MCF 10A (cell line): ENCODE data around the gene PPP1R12A. TPM values are rescaled to one million over a fixed set of nuclear protein-coding genes. Genes with fewer than 3 reads are reported as not detected.

Experiments used
- BruUV-seq: library from RNA; stranded (reverse); fragments of 400-500 nt; replicated peaks from 2 replicates; lab custom pipeline; 2021; lab: Mats Ljungman, UMichigan
- CTCF ChIA-PET: fragments of 300-600 bp; sonication (Branson Sonifier 250); formaldehyde crosslinking; extraction: SDS; loops from one replicate; lab custom pipeline; 2021; ENCODE audit warnings: antibody characterized with exemption, inconsistent platforms; lab: Yijun Ruan, JAX
- POLR2A ChIA-PET: fragments of 300-600, 350-650 bp; sonication (Branson Sonifier 250); formaldehyde crosslinking; extraction: SDS; loops from one replicate; lab custom pipeline; 2020; ENCODE audit warnings: antibody characterized with exemption, inconsistent platforms; lab: Yijun Ruan, JAX
- DNase-seq: peaks from one replicate; pipeline ENCODE4 v3.0.0-alpha.2; 2018; ENCODE audit not compliant: unreplicated experiment
- H3K27ac Mint-ChIP-seq: one replicate; pipeline ENCODE4 v1.8.0; 2022; ENCODE audit warnings: mild to moderate bottlenecking, low read depth, mixed read lengths; ENCODE audit not compliant: unreplicated experiment
- H3K27me3 Mint-ChIP-seq: one replicate; pipeline ENCODE4 v1.8.0; 2022; ENCODE audit warnings: mixed read lengths; ENCODE audit not compliant: insufficient read depth, unreplicated experiment
- H3K36me3 Mint-ChIP-seq: one replicate; pipeline ENCODE4 v1.8.0; 2022; ENCODE audit warnings: mild to moderate bottlenecking, moderate library complexity, mixed read lengths; ENCODE audit not compliant: insufficient read depth, unreplicated experiment
- H3K4me1 Mint-ChIP-seq: one replicate; pipeline ENCODE4 v1.8.0; 2022; ENCODE audit warnings: mixed read lengths; ENCODE audit not compliant: insufficient read depth, unreplicated experiment
- H3K4me3 Mint-ChIP-seq: one replicate; pipeline ENCODE4 v1.8.0; 2022; ENCODE audit warnings: mild to moderate bottlenecking, moderate library complexity, mixed read lengths; ENCODE audit not compliant: unreplicated experiment
- H3K9me3 Mint-ChIP-seq: one replicate; pipeline ENCODE4 v1.8.0; 2022; ENCODE audit warnings: mixed read lengths; ENCODE audit not compliant: unreplicated experiment
- CTCF ChIP-seq: fragments of 200-600 bp; IDR thresholded peaks from one replicate; pipeline ENCODE4 v1.8.0; 2022; ENCODE audit warnings: antibody characterized with exemption, mild to moderate bottlenecking; ENCODE audit not compliant: unreplicated experiment
- intact Hi-C: fragments of 100-400 bp; cut with micrococcal nuclease; formaldehyde crosslinking; loops from 2 replicates; pipeline ENCODE4 v1.14.1; 2022
- total RNA-seq: library from RNA; stranded (reverse); gene quantifications from 2 replicates; pipeline ENCODE4 v1.2.3, GENCODE V29; 2022

PPP1R12A gene
- total RNA-seq, 1 experiment from 2014 or later: 78.0 TPM

GRCh38 chr12:79769189-79769859, 165.6 kb downstream of the PPP1R12A start:
- ChIA-PET CTCF (interaction anchor here (1.1 to 1.2 kb wide), 3 partner anchors 11 to 31 kb away, joined by 4 to 6 read pairs (median 4); no protein-coding TSS in a partner anchor), POLR2A (interaction anchor here (0.6 kb wide), 1 partner anchor 115 kb away, joined by 4 read pairs; no protein-coding TSS in a partner anchor)
- Mint-ChIP-seq H3K27me3 (no peaks in the 10 kb centered on the region), H3K27ac (no peak overlapping the region), H3K36me3 (peaks cover 22% of the 10 kb centered on the region), H3K9me3 (no peaks in the 10 kb centered on the region), H3K4me1 (peaks cover 6% of the 10 kb centered on the region), H3K4me3 (no peak overlapping the region)
- no TSS peak for BruUV-seq
- TF ChIP-seq CTCF: no peak
- intact Hi-C loops: loop anchor here (10.0 kb wide), 2 partner anchors 165 to 415 kb away; partner anchors contain the start of gene PPP1R12A
- DNase-seq: no peak

GRCh38 chr12:79766705-79767464, 168.0 kb downstream of the PPP1R12A start:
- H3K27me3 Mint-ChIP-seq: no peaks in the 10 kb centered on the region
- ChIA-PET POLR2A (interaction anchor here (0.9 kb wide), 1 partner anchor 10 kb away, joined by 3 read pairs; no protein-coding TSS in a partner anchor), CTCF (interaction anchor here (1.0 kb wide), 1 partner anchor 503 kb away, joined by 3 read pairs; no protein-coding TSS in a partner anchor)
- intact Hi-C loops: loop anchor here (10.0 kb wide), 2 partner anchors 168 to 418 kb away; partner anchors contain the start of gene PPP1R12A
- DNase-seq: no peak
- no TSS peak for BruUV-seq
- TF ChIP-seq CTCF: no peak
- H3K4me3 Mint-ChIP-seq: no peak overlapping the region
- H3K9me3 Mint-ChIP-seq: no peaks in the 10 kb centered on the region
- peaks cover 12% of the 10 kb centered on the region for H3K36me3 Mint-ChIP-seq
- no peak overlapping the region for H3K27ac Mint-ChIP-seq
- peaks cover 6% of the 10 kb centered on the region for H3K4me1 Mint-ChIP-seq

GRCh38 chr12:79765157-79765556, 169.7 kb downstream of the PPP1R12A start:
- Mint-ChIP-seq H3K27ac (no peak overlapping the region), H3K27me3 (no peaks in the 10 kb centered on the region), H3K4me3 (no peak overlapping the region), H3K36me3 (no peaks in the 10 kb centered on the region), H3K9me3 (no peaks in the 10 kb centered on the region), H3K4me1 (peaks cover 6% of the 10 kb centered on the region)
- BruUV-seq: no TSS peak
- ChIA-PET CTCF (interaction anchor here (0.6 kb wide), 1 partner anchor 172 kb away, joined by 5 read pairs; no protein-coding TSS in a partner anchor), POLR2A (interaction anchor here (0.6 kb wide), 1 partner anchor 196 kb away, joined by 3 read pairs; no protein-coding TSS in a partner anchor)
- no peak for DNase-seq
- no peak for TF ChIP-seq CTCF
- intact Hi-C loops: loop anchor here (10.0 kb wide), 2 partner anchors 170 to 420 kb away; partner anchors contain the start of gene PPP1R12A
